ENCODE data around the gene VWA5B1.

DNA sequence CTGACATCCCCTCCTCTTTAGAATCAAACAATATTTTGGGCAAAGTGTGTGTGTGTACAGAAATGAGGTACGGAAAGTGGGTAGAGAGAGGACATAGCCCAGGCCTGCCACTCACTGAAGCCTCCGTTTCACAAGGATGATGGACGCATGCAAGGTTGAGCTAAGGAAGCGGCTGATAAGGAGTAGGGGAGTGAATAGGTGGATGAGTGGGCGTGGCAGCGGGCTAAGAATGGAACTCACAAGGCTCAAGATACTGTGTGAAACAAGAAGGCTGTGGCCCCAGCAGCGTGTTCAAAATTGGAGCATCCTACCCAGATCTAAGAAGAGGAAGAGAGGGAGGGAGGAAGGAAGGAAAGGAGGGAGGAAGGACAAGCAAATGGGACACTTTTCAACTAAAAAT, 37.5 kb downstream of the VWA5B1 start:
- TF ChIP-seq, protein P1, sequence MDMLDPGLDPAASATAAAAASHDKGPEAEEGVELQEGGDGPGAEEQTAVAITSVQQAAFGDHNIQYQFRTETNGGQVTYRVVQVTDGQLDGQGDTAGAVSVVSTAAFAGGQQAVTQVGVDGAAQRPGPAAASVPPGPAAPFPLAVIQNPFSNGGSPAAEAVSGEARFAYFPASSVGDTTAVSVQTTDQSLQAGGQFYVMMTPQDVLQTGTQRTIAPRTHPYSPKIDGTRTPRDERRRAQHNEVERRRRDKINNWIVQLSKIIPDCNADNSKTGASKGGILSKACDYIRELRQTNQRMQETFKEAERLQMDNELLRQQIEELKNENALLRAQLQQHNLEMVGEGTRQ (IDR thresholded peaks at IDR 0.05; ENCODE audit: low read length), result no peak
- no peak for TF ChIP-seq CHD2 (IDR thresholded peaks at IDR 0.05; ENCODE audit: low read length)
- TF ChIP-seq JUN (IDR thresholded peaks at IDR 0.05; ENCODE audit: low read depth, low read length), result no peak
- TF ChIP-seq, protein P2, sequence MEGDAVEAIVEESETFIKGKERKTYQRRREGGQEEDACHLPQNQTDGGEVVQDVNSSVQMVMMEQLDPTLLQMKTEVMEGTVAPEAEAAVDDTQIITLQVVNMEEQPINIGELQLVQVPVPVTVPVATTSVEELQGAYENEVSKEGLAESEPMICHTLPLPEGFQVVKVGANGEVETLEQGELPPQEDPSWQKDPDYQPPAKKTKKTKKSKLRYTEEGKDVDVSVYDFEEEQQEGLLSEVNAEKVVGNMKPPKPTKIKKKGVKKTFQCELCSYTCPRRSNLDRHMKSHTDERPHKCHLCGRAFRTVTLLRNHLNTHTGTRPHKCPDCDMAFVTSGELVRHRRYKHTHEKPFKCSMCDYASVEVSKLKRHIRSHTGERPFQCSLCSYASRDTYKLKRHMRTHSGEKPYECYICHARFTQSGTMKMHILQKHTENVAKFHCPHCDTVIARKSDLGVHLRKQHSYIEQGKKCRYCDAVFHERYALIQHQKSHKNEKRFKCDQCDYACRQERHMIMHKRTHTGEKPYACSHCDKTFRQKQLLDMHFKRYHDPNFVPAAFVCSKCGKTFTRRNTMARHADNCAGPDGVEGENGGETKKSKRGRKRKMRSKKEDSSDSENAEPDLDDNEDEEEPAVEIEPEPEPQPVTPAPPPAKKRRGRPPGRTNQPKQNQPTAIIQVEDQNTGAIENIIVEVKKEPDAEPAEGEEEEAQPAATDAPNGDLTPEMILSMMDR (IDR thresholded peaks at IDR 0.05; ENCODE audit: control extremely low read depth in 1 of 3, insufficient read depth in 1 of 3, low read depth in 1 of 3, low read length in 3 of 3), result no peak
- TF ChIP-seq POLR2AphosphoS5 (IDR thresholded peaks at IDR 0.05; ENCODE audit: low read depth, low read length), result no peak

Measured in H1 (cell line).